HG03565 (cell line): ENCODE results near the gene POGK.

Source experiments
- ATAC-seq: cut with Tn5 transposase; IDR thresholded peaks from one replicate; pipeline ENCODE4 v1.9.1; 2021; ENCODE audit warnings: mild to moderate bottlenecking, moderate library complexity; ENCODE audit not compliant: unreplicated experiment

The POGK gene

GRCh38 chr1:166899769-166900168 lies 60.5 kb downstream of the POGK start:
- ATAC-seq, result no peak

- no peak for ATAC-seq
These were observed 61.7 kb downstream of the POGK start for GRCh38 chr1:166900987-166901386.

GRCh38 chr1:166902279-166902678 lies 63.0 kb downstream of the POGK start:
- ATAC-seq, result no peak

GRCh38 chr1:166903232-166903631 lies 64.0 kb downstream of the POGK start:
- no peak for ATAC-seq

GRCh38 chr1:166905136-166905535 lies 65.9 kb downstream of the POGK start:
- no peak for ATAC-seq

GRCh38 chr1:166905900-166906299 lies 66.6 kb downstream of the POGK start:
- ATAC-seq, result no peak
